GM10266 (cell line): ENCODE results near the gene TNFSF15.
A peak's percentile ranks its signal among the peaks of the same experiment; 100 is the strongest.
"Not testable (repeated sequence)": the region's sequence is repeated elsewhere in the genome, so short reads cannot be mapped to it uniquely, and the experiment has no call there.

Experiments
- DNase-seq: peaks from one replicate; pipeline ENCODE4 v3.0.0; 2012; ENCODE audit errors: extremely low spot score
- CTCF ChIP-seq: IDR thresholded peaks from 2 replicates; pipeline ENCODE4 v1.5.1; 2012; ENCODE audit warnings: mild to moderate bottlenecking, low read depth; ENCODE audit not compliant: control insufficient read depth, insufficient read depth; ENCODE audit errors: missing control alignments

Gene TNFSF15

GRCh38 chr9:114746591-114747346 is 59.1 kb downstream of the TNFSF15 start:
- no peak for DNase-seq
- TF ChIP-seq CTCF = no peak

GRCh38 chr9:114745879-114746550 is 59.8 kb downstream of the TNFSF15 start:
- no peak for DNase-seq
- no peak for TF ChIP-seq CTCF

GRCh38 chr9:114745108-114745848 is 60.6 kb downstream of the TNFSF15 start:
- no peak for DNase-seq
- TF ChIP-seq CTCF = no peak

GRCh38 chr9:114743446-114743845 is 62.4 kb downstream of the TNFSF15 start:
- DNase-seq = no peak
- TF ChIP-seq CTCF = no peak

GRCh38 chr9:114742947-114743346 is 62.9 kb downstream of the TNFSF15 start:
- TF ChIP-seq CTCF = no peak
- DNase-seq = no peak

- not testable (repeated sequence) for DNase-seq
Observed at GRCh38 chr9:114741521-114741920, 64.3 kb downstream of the TNFSF15 start.

- peak; percentile 72 for TF ChIP-seq CTCF
- DNase-seq = peak; percentile 68
Observed at GRCh38 chr9:114738581-114739316, 67.1 kb downstream of the TNFSF15 start.
